HEK293T (cell line): Measurements from ENCODE around the gene SNAI3.

ENCODE experiments used
- ARNT ChIP-seq: fragments of 450-650 bp; IDR thresholded peaks from 2 replicates; pipeline ENCODE4 v1.6.1; 2017; ENCODE audit warnings: mild to moderate bottlenecking
- ELF4 ChIP-seq: fragments of 450-650 bp; IDR thresholded peaks from 2 replicates; pipeline ENCODE4 v1.6.1; 2017; ENCODE audit warnings: antibody characterized with exemption
- FOXA1 ChIP-seq: fragments of 450-650 bp; IDR thresholded peaks from 2 replicates; pipeline ENCODE4 v1.6.1; 2016; ENCODE audit warnings: mild to moderate bottlenecking
- FOXK2 ChIP-seq: fragments of 450-650 bp; IDR thresholded peaks from 2 replicates; pipeline ENCODE4 v1.6.1; 2016; ENCODE audit warnings: mild to moderate bottlenecking
- FOXM1 ChIP-seq: fragments of 450-650 bp; IDR thresholded peaks from 2 replicates; pipeline ENCODE4 v1.6.1; 2017; ENCODE audit warnings: mild to moderate bottlenecking, borderline replicate concordance
- HDGF ChIP-seq: fragments of 450-650 bp; IDR thresholded peaks from 2 replicates; pipeline ENCODE4 v1.6.1; 2017; ENCODE audit warnings: antibody characterized with exemption, borderline replicate concordance
- NFRKB ChIP-seq: fragments of 450-650 bp; IDR thresholded peaks from 2 replicates; pipeline ENCODE4 v1.6.1; 2016; ENCODE audit warnings: mild to moderate bottlenecking, moderate library complexity
- SP1 ChIP-seq: fragments of 450-650 bp; IDR thresholded peaks from 2 replicates; pipeline ENCODE4 v1.6.1; 2017
- ZNF384 ChIP-seq: fragments of 450-650 bp; IDR thresholded peaks from 2 replicates; pipeline ENCODE4 v1.6.1; 2016

DNA sequence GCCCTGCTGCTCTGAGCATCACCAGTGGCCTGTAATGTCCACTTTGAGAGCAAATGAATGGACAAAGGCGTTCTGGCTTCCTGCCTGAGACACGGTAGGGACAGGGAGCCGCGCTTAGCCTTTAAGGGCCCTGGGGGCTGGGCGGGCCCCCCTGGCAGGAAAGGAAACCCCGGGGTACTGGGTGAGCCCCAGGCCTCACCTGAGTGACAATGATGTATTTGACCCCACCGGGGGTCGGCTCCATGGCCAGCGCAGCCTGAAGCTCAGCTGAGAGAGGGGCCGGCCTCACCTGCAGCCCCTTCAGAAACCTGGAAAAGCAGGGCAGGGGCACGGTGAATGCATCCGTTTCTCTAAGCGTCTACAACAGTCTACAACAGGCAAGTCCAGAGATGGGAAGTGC, 33.2 kb downstream of the SNAI3 start:
- TF ChIP-seq HDGF (no peak), FOXA1 (no peak), FOXM1 (no peak), ARNT (no peak), SP1 (no peak), ELF4 (no peak), FOXK2 (no peak), ZNF384 (no peak), NFRKB (no peak)
